Spleen (tissue), 11 donors: Measurements from ENCODE around the gene ZNF804B. TPM values are rescaled to one million over a fixed set of nuclear protein-coding genes. Genes with fewer than 3 reads are reported as not detected.

ENCODE experiments used
- DNase-seq: peaks from one replicate; pipeline ENCODE4 v3.0.0-alpha.2; 2020
- H3K27ac ChIP-seq, 8 donors: fragments of 200-600 bp; sonication (generic) in 7 of 8; 1 replicate in 4 of 8; 2 replicates in 4 of 8; pipeline versions ENCODE4 v1.5.0 to v1.8.0; 2016 to 2021; ENCODE audit warnings: inconsistent platforms in 4 of 8, mild to moderate bottlenecking in 4 of 8, moderate library complexity in 1 of 8
- H3K27me3 ChIP-seq, 7 donors: fragments of 200-600 bp; sonication (generic) in 6 of 7; replicated peaks in 1 of 7; 1 replicate in 4 of 7; 2 replicates in 3 of 7; pipeline versions ENCODE4 v1.5.0 to v1.8.0; 2016 to 2021; ENCODE audit warnings: inconsistent platforms in 3 of 7, mild to moderate bottlenecking in 1 of 7
- H3K36me3 ChIP-seq, 6 donors: fragments of 200-600 bp; sonication (generic) in 5 of 6; 1 replicate in 4 of 6; 2 replicates in 2 of 6; pipeline versions ENCODE4 v1.5.0 to v1.8.0; 2016 to 2021; ENCODE audit warnings: inconsistent platforms in 2 of 6
- H3K4me1 ChIP-seq, 6 donors: fragments of 200-600 bp; sonication (generic) in 5 of 6; 1 replicate in 3 of 6; 2 replicates in 3 of 6; pipeline versions ENCODE4 v1.5.0 to v1.8.0; 2016 to 2021; ENCODE audit warnings: inconsistent platforms in 3 of 6
- H3K4me3 ChIP-seq, 8 donors: fragments of 200-600 bp; sonication (generic) in 7 of 8; 1 replicate in 4 of 8; 2 replicates in 4 of 8; pipeline versions ENCODE4 v1.5.0 to v1.8.0; 2016 to 2021; ENCODE audit warnings: inconsistent platforms in 4 of 8, mild to moderate bottlenecking in 4 of 8, moderate library complexity in 2 of 8
- H3K9me3 ChIP-seq, 8 donors: fragments of 200-600 bp; sonication (generic) in 7 of 8; 1 replicate in 4 of 8; 2 replicates in 4 of 8; pipeline versions ENCODE4 v1.5.0 to v1.8.0; 2016 to 2021; ENCODE audit warnings: inconsistent platforms in 4 of 8
- CTCF ChIP-seq, 11 experiments: fragments of 200-600 bp in 7 of 11; fragments of 450-650 bp in 4 of 11; sonication (generic) in 4 of 11; IDR thresholded peaks in 8 of 11; conservative IDR thresholded peaks in 3 of 11; 1 replicate in 7 of 11; 2 replicates in 4 of 11; pipeline versions ENCODE4 v1.4.0 to v1.8.0; 2016 to 2021; ENCODE audit warnings: antibody characterized with exemption in 11 of 11, inconsistent platforms in 4 of 11, mild to moderate bottlenecking in 1 of 11
- POLR2A ChIP-seq, 3 donors: fragments of 450-650 bp; IDR thresholded peaks; one replicate each; pipeline ENCODE4 v1.5.1; 2017; ENCODE audit warnings: antibody characterized with exemption in 3 of 3, mild to moderate bottlenecking in 1 of 3
- POLR2AphosphoS5 ChIP-seq, 3 donors: sonication (generic); formaldehyde crosslinking; IDR thresholded peaks; one replicate each; pipeline ENCODE4 v1.5.1; 2017; ENCODE audit warnings: antibody characterized with exemption in 3 of 3
- WGBS, 5 donors: extraction: QIAGEN DNeasy Blood & Tissue Kit in 3 of 5; methylation state at CpG; one replicate each; pipeline versions ENCODE4 v1.1.5 to v1.1.7; 2013 to 2018; 5-methylcytosine and 5-hydroxymethylcytosine counted together
- intact Hi-C: fragments of 100-400 bp; cut with DNase I; formaldehyde crosslinking; loops from one replicate; pipeline ENCODE4 v1.15.0; 2023; ENCODE audit warnings: low total_unique reads
- polyA plus RNA-seq, 3 donors: library from polyadenylated mRNA; stranded (reverse); fragments of 200-250 nt; gene quantifications; one replicate each; pipeline ENCODE4 v1.2.1, GENCODE V29; 2013
- total RNA-seq, 7 donors: library from RNA; depleted of rRNA in 3 of 7; stranded (reverse); fragments of >200 nt in 3 of 7; fragmentation: NEBNext Ultra II Directional in 4 of 7; extraction: Animal tissue kit (Norgen Biotek cat#: 25700) in 4 of 7; gene quantifications; one replicate each; pipeline versions ENCODE4 v1.1.0 to v1.2.1, GENCODE V29; 2016 to 2021
- donor health status: healthy with polysubstance abuse.
- donor health status: DM: no; HTN: no; CAD: no; lungs with moderate emphysema.
- donor health status: DM: no; HTN: no; CAD: no.
- donor health status: Bipolar disorder and iron deficiency.
- donor health status: healthy.
- donor health status: DM: no; HTN: no; CAD: no.
- donor health status: DM: yes; HTN: yes; CAD: no.

Gene ZNF804B
- total and polyA plus RNA-seq, 10 donors = not detected

- no peak overlapping the region for H3K27ac ChIP-seq
- H3K36me3 ChIP-seq = no peaks in the 10 kb centered on the region
- intact Hi-C loops = no loop called here
- no peaks in the 10 kb centered on the region for H3K4me1 ChIP-seq
- H3K9me3 ChIP-seq = peaks cover 0 to 25% (median 8%) of the 10 kb centered on the region in 8 donors
- DNase-seq = no peak
- WGBS, 5 donors = 68 to 89% (median 78%) methylated on average over 1 of the region's 1 CpG
- H3K4me3 ChIP-seq = no peak overlapping the region
- TF ChIP-seq POLR2A (IDR thresholded peaks at IDR 0.05) (no peak), CTCF (IDR thresholded peaks at IDR 0.05 in 8 of 11, conservative IDR thresholded peaks at IDR 0.05 in 3 of 11) (no peak), POLR2AphosphoS5 (IDR thresholded peaks at IDR 0.05) (no peak)
- no peaks in the 10 kb centered on the region for H3K27me3 ChIP-seq
These were observed 557.2 kb downstream of the ZNF804B start for GRCh38 chr7:89316584-89317251.

GRCh38 chr7:89332026-89332425 lies 572.5 kb downstream of the ZNF804B start:
- Histone ChIP-seq H3K4me3 (no peak overlapping the region), H3K4me1 (no peaks in the 10 kb centered on the region), H3K9me3 (no peaks in the 10 kb centered on the region), H3K36me3 (no peaks in the 10 kb centered on the region), H3K27ac (no peak overlapping the region), H3K27me3 (no peaks in the 10 kb centered on the region)
- intact Hi-C loops = no loop called here
- DNase-seq = no peak
- TF ChIP-seq POLR2A (IDR thresholded peaks at IDR 0.05) (no peak), CTCF (IDR thresholded peaks at IDR 0.05 in 8 of 11, conservative IDR thresholded peaks at IDR 0.05 in 3 of 11) (no peak), POLR2AphosphoS5 (IDR thresholded peaks at IDR 0.05) (no peak)
- WGBS, 5 donors = 58 to 88% (median 69%) methylated on average over 1 of the region's 1 CpG

GRCh38 chr7:89334797-89335196 lies 575.3 kb downstream of the ZNF804B start:
- 54 to 74% (median 62%) methylated on average over 1 of the region's 1 CpG for WGBS, 5 donors
- H3K4me1 ChIP-seq = no peaks in the 10 kb centered on the region
- no peaks in the 10 kb centered on the region for H3K36me3 ChIP-seq
- no peak overlapping the region for H3K4me3 ChIP-seq
- H3K27me3 ChIP-seq = no peaks in the 10 kb centered on the region
- TF ChIP-seq POLR2AphosphoS5 (IDR thresholded peaks at IDR 0.05) = no peak
- TF ChIP-seq POLR2A (IDR thresholded peaks at IDR 0.05) = no peak
- TF ChIP-seq CTCF (IDR thresholded peaks at IDR 0.05 in 8 of 11, conservative IDR thresholded peaks at IDR 0.05 in 3 of 11) = no peak
- intact Hi-C loops = no loop called here
- no peak overlapping the region for H3K27ac ChIP-seq
- DNase-seq = no peak
- H3K9me3 ChIP-seq = no peaks in the 10 kb centered on the region

- intact Hi-C loops = no loop called here
- Histone ChIP-seq H3K9me3 (no peaks in the 10 kb centered on the region), H3K4me1 (no peaks in the 10 kb centered on the region), H3K27ac (no peak overlapping the region), H3K4me3 (no peak overlapping the region), H3K36me3 (no peaks in the 10 kb centered on the region), H3K27me3 (no peaks in the 10 kb centered on the region)
- TF ChIP-seq POLR2AphosphoS5 (IDR thresholded peaks at IDR 0.05) (no peak), CTCF (IDR thresholded peaks at IDR 0.05 in 8 of 11, conservative IDR thresholded peaks at IDR 0.05 in 3 of 11) (no peak), POLR2A (IDR thresholded peaks at IDR 0.05) (no peak)
- no peak for DNase-seq
- 62 to 78% (median 73%) methylated on average over 3 of the region's 3 CpGs for WGBS, 5 donors
These were observed 576.0 kb downstream of the ZNF804B start for GRCh38 chr7:89335490-89335889.
